Stimulated activated CD8-positive, alpha-beta memory T cell treated with anti-CD3 and anti-CD28 coated beads, Interleukin-15, amount 100 ng/mL, for 24 hours (primary cell): ENCODE results near the gene MYO9B.
"Not testable (repeated sequence)": the region's sequence is repeated elsewhere in the genome, so short reads cannot be mapped to it uniquely, and the experiment has no call there.

Source experiments
- DNase-seq: peaks from one replicate; pipeline ENCODE4 v3.0.0-alpha.2; 2020; ENCODE audit warnings: low read depth

The MYO9B gene

DNA sequence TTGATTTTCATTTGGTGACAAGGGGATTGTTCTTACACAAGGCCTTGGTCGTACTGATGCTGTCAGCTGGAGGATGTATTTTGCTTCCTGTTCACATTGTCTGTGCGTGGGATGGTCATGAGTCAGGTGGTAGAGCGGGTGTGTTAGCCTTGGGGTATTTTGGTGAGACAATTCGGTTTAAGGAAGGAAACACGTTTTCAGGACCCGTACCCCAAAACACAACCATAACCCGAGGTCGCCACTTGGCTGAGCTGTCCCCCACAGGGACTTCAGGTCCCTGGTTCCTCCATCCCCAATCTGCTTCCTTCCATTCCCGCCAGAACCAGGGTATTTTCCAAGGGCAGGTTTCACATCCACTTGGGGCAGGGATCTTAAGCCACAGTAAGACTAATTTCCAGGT is 15.0 kb downstream of the MYO9B start:
- DNase-seq: no peak

DNA sequence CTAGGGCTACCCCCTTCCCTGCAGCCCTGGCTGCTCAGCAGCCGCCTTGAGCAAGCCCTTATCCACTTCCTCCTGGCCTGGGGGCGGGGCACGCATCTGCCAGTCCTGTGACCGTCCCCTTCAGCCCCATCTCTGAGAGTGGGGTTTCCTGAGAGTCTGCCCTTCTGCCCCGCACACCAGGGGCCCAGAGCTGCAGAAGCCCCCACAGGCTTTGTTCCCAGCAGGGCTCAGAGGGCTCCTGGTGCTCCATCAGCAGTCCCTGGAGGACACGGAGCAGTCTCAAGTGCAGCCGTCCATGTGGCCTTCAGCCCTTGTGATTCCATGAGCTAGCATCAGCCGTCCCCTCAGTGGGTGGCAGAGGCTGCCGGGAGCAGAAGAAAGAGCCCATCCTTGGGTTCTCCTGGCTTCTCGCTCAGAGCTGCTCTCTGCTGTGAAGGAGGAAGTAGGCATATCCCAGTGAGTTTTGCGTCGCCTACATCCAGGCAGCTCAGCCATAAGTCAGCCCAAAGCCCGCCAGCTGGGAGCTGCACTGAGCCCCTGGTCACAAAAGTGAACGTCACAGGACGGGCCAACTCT is 16.3 kb downstream of the MYO9B start:
- no peak for DNase-seq

DNA sequence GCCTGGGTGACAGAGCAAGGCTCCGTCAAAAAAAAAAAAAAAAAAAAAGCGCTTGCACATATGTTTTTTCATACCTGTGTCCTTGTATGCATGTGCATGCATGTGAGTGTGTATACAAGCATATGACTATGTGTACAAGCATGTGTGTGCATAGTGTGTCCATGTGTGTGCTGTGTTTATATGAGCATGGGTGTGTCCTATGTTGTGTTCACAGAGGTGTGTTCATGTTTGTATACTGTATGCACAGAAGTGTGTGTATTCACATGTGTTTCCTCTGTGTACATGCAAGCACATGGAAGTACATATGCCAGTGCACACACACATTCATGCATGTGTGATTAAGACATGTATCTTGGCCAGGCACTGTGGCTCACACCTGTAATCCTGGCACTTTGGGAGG is 17.1 kb downstream of the MYO9B start:
- no peak for DNase-seq

GRCh38 chr19:17094694-17095093 is 19.1 kb downstream of the MYO9B start:
- not testable (repeated sequence) for DNase-seq

- no peak for DNase-seq
These were observed 19.8 kb downstream of the MYO9B start for GRCh38 chr19:17095141-17095919.

- no peak for DNase-seq
These were observed 22.1 kb downstream of the MYO9B start for GRCh38 chr19:17097593-17098126.

DNA sequence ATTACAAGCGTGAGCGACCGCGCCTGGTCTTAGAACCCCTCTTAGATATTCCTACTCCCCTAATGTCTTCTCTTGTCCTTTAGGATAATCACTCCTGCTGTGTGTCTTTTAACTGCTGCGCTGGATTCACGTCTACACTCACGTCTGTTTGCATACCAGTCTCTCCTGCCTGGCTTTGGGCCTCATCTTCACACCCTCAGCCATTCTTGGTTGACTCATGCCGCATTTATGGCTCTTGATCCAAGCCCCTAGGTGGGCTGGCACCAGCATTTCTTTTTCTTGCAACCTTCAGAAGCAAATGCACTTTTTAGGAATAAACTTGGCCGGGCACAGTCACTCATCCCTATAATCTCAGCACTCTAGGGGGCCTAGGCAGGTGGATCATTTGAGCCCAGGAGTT is 22.7 kb downstream of the MYO9B start:
- DNase-seq: no peak

DNA sequence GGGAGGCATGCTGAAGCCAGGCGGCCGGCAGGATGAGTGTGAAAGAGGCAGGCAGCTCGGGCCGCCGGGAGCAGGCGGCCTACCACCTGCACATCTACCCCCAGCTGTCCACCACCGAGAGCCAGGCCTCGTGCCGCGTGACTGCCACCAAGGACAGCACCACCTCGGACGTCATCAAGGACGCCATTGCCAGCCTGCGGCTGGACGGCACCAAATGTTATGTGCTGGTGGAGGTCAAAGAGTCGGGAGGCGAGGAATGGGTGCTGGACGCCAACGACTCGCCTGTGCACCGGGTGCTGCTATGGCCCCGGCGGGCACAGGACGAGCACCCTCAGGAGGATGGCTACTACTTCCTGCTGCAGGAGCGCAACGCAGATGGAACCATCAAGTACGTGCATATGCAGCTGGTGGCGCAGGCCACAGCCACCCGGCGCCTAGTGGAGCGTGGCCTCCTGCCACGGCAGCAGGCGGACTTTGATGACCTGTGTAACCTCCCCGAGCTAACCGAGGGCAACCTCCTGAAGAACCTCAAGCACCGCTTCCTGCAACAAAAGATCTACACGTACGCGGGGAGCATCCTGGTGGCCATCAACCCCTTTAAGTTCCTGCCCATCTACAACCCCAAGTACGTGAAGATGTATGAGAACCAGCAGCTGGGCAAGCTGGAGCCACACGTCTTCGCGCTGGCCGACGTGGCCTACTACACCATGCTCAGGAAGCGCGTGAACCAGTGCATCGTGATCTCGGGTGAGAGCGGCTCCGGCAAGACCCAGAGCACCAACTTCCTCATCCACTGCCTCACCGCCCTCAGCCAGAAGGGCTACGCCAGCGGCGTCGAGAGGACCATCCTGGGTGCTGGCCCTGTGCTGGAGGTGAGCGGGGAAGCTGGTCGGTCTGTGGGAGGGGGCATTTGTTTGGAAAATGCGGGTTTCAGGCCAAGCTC is 26.4 kb downstream of the MYO9B start:
- DNase-seq: no peak

- DNase-seq: no peak
These were observed 27.6 kb downstream of the MYO9B start for GRCh38 chr19:17103177-17103576.

DNA sequence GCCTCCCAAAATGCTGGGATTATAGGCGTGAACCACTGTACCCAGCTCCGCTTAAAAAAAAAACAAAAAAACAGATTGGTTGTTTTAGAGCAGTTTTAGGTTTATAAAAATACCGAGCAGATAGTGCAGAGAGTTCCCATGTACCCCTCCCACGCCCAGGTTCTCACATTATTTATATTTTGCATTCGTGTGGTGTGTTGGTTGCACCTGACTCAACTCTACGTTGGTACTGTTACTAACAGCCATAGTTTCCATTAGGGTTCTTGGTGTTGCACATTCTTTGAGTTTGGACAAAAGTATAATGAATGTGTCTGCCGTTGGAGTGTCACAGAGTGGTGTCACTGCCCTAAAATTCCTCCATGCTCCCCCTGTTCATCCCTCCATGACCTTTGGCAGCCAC is 29.1 kb downstream of the MYO9B start:
- no peak for DNase-seq

- no peak for DNase-seq
These were observed 30.0 kb downstream of the MYO9B start for GRCh38 chr19:17105556-17105955.

DNA sequence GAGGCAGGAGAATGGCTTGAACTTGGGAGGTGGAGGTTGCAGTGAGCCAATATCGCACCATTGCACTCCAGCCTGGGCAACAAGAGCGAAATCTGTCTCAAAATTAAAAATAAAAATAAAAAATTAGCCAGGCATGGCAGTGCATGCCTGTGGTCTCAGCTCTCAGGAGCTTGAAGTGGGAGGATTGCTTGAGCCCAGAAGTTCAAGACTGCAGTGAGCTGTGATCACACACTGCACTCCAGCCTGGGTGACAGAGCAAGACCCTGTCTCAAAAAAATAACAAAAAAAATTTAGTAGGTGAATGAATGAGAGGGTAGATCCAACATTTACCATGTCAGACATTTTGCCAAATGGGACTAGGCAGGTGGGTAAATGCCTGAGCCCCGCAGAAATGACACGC is 31.4 kb downstream of the MYO9B start:
- DNase-seq: not testable (repeated sequence)

- no peak for DNase-seq
These were observed 32.2 kb downstream of the MYO9B start for GRCh38 chr19:17107546-17108452.

DNA sequence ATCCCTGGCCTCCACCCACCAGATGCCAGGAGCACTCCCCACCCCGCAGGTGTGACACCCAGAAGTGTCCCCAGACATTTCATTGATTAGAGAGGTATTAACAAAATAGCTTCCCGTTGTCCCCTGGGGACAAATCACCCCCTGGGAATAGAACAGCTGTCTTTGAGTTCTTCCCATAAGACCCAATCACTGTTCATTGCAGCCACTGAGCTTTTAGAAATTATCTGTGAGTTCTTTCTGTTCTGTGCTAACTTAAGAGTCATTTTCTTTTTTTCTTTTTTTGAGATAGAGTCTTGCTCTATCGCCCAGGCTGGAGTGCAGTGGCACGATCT is 32.8 kb downstream of the MYO9B start:
- DNase-seq: no peak

DNA sequence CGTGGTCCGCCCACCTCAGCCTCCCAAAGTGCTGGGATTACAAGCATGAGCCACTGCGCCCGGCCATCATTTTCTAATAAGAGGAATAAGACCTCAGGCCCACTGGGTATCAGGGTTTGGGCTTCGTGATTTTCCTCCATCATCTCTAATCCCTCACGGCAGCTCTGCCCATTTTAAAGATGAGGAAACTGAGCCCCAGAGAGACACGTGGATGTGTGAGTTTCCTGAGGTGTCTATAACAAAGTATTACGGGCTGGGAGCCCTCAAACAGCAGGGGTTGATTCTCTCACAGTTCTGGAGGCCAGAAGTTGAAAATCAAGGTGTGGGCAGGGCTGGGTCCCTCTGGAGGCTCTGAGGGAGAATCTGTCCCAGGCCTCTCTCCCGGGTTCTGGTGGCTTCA is 33.7 kb downstream of the MYO9B start:
- no peak for DNase-seq

DNA sequence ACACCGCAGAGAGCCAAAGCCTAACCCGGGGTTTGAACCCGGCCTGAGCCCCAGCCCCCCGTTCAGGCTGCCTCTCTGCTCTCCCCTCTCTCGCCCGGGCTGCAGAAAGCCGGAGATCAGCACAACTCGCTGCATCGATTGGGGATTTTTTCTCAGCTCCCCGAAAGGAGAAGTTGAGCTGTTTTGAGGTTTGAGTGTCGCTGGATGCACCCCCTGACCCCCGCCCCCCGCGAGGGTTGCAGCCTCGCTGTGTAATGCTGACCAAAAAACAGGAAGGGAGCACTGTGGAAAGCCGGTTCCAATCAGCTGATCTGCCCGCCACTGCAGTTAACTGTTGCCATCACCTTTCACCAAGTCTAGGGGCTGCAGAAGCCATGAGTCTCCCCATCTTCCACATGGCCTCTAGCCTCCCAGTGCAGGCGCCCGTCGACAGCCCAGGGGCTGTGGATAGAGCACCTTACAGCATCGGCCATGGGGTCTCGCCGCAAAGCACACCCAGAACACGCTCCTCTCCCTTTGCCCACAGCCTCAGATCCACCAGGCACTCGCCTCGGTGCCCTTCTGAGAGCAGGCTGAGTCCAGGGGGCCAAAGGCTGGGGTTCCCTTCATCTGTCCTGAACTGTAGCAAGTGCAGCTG is 34.5 kb downstream of the MYO9B start:
- no peak for DNase-seq

DNA sequence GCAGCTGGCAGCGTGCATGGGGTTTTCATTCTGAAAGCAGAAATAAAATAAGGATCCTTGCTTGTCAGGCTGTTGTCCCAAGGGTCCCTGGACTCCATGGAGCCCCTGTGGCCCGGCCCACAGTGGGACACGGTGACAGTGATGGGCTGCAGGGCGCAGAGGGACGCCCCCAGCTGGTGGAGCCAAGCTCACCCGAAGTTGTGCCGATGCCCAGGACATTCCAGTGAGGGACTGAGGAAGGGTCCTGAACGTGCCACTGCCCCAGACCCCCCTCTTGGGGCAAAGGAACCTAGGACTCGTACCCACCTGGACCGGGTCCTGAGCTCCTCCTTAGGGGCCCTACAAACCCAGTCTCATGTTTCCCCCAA is 35.0 kb downstream of the MYO9B start:
- no peak for DNase-seq

- no peak for DNase-seq
These were observed 36.2 kb downstream of the MYO9B start for GRCh38 chr19:17111766-17112165.

DNA sequence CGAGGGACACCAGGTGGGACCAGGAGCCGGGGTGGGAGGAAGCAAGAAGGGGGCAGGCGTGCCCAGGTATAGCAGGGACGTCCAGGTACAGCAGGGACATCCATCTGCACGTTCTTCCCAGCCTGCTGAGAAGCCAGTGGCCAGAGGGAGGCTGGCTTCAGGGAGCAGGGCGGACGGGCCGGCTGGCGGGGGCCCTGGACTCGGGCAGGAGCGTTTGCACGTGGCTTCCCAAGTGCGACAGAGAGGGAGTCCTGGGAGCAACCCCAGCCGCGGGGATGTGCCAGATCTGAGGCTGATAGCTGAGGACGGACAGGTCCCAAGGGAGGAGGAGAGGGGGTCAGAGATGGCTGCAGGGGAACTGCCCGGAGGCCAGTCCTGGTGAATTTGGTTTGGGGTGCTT is 36.7 kb downstream of the MYO9B start:
- DNase-seq: no peak

GRCh38 chr19:17112700-17113099 is 37.1 kb downstream of the MYO9B start:
- no peak for DNase-seq

DNA sequence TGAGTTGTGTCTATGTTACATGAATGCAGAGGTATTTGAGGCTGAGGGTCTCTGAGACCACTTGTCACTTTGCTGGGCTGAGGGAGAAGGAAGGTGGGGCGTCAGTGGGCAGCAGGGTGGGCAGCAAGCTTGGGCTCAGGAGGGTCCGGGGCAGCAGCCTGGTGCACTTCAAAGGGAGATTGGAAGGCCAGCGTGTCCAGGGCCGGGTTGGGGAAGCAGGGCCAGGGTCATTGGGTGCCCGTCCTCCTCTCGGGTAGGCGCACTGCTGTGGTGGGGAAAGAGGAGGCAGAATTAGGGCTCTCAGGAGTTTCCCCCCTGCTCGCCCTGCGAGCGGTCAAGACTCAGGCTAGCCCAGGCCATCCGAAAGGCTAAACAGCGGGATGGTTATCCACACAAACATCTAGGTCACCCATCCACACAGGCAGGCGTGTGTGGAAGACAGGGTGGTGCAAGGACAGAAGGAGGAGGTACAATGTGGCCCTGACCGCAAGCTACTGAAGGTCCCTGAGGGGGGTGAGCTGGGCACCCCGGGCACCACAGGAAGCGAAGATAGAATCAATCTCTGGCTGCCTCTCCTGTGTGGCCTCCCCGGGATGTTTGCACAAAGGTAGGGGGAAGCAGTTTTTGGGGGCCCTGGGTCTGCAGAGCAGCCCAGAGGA is 37.7 kb downstream of the MYO9B start:
- no peak for DNase-seq
